ENCODE measurements around the gene ZNF423.

Gene ZNF423

DNA sequence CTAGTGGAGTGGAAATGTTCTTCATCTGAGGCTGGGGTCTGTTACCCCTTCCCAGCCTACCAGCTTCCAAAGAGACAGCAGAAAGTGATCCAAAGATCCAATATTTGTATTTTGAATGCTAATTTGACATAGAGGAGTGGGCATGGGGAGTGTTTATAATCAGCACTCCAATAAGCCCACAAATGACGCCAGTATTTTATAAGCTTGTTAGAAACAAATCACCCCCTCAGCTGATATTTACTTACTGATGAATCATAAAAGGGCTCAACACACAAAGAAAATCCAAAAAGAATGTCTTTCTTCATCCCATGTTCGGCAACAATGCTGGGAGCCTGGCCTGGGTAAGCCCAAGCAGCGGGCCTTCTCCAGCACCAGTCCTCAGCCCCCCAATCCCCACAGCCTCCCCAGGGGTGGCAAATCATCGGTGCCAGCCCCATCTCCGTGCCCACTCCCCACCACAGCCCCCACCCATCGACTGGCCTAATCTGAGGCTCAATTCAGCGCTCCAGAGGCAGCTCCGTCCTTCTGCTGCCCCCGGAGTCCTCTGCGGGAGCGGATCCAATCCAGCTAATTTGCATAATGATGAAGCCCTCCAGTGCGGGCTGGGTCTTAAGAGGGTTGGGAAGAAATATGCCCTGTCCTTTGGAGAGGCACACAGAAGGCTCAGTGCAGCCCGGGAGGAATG, 312.8 kb downstream of the ZNF423 start:
- DNase-seq: no peak

DNA sequence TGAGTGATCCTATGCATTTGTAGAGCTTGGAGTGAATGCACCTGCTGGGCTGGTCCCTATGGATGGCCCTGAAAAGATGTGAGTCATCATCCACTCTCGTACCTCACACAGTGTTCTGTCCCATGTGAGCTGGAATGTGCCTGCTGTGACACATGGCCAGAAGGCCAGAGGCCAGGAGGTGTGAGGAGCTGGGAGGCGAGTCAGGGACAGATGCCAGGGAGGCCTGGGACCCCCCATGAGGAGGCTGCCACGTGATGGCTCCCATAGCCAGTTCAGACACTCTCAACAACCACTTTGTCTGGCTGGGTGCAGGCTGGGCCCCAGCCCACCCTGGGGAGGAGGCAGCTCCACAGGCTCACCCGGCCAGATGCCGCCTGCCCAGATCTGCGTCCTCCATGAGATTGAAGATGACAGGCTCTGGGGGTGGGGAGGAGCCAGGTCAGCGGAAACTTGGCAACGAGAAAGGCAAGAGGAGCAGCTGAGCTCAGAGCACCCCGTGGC, 313.5 kb downstream of the ZNF423 start:
- DNase-seq: no peak

DNA sequence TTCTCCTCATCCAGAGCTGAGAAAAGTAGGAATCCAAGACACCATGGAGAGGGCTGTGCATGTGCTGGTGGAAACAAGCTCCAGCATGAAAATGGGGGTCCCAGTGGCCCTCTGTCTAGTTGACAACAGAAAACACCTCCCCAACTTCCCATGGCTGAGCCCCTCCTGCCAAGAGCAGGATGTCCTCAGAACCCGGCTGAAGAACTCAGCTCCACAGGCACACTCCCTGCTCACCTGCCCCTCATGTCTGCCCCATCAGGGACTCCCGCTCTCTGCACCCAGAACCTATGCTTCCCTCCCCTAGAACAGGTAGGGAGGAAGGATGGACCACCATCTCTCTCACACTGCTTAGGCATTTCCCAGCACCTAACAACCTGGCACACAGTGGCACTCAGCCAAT, 315.1 kb downstream of the ZNF423 start:
- no peak for DNase-seq

DNA sequence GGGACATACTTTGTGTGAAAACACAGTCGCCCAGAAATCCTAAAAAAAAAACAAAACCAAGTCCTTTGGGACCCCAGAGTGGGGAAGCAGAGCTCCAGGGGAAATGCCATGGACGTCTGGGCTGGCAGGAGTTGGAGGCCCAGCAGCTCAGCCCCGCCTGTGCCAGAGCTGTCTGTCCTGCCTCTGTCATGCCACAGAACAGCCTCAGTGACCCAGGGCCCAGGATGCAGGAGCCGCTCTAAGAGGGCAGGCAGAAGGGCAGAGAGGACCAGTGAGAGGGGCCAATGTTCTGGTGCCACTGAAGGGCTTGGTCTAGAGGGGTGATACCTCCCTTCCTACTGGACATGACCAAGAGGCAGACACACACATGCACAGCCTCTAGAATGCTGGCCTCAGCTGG, 316.2 kb downstream of the ZNF423 start:
- no peak for DNase-seq

DNA sequence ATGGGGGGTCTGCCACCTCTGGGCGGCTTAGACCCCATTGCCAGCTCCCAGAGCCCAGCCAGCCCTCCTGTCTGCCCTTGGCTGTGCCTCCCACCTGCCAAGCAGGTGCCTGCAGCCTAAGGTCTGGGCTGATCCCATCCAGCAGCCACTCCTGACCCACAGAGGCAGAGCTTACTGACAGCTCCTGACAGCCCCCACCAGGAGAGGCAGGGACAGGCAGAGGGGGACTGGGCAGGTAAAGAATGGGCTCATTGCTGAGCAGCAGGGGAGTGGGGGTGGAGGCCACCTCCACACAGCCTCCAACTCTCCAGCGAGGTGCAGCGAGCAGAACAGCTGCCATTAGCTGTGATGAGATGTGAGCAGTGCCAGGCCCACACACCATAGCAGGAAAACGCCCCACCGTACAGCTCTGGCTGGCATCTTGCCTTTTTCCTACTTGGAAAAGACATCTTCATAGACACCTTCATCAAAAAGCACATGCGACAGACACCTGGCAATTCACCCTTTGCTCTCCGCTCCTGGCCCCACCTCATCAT, 317.9 kb downstream of the ZNF423 start:
- no peak for DNase-seq

DNA sequence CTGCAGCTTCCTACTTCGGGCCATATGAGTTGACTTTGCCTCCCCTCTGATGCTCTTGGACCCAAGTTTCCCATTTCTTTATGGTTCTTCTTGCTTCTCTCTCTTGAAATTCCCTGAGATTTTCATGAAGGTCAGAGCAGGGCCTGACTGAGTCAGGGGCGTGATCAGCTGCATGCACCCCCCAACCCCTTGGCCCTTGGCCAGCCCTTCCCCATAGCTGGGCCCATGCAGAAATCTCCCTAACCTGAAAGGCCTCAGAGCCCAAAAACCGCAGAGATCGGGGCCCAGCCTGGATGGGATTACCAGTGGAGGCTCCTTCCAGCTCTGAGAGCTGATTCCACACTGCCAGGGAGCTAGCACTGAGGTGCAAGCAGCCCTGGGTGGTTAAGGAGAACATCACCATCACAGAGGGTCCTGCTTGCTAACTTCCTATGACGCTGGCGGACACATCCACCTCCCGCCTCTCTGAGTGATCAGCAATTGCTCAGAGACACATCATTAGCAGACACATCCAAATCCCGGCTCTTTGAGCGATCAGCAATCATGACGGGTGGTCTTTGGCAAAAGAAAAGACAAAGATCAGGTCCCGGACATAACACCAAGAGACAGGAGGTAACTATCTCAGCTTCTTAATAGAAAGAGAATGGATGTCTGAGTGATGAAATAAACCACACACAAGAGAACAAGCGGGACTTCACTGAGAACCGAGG, 320.9 kb downstream of the ZNF423 start:
- DNase-seq: no peak

DNA sequence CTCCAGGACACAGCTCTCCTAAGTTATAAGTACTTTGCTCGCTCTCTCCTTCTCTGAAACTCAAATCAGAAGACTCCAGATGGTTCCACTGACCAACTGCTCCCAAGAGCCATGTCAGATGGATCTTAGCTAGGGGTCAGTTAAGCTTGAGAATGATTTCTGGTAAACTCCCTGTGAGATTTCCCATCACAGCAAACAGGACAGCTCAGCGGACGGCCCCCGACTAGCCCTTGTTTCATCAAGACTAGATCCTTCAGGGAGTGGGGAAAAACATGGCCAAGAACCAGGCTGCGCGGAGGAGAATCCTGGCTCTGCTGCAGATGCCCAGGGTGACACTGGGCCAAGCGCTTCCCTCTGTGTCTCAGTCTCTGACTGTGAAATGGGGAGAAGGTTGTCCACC, 322.5 kb downstream of the ZNF423 start:
- DNase-seq: no peak

DNA sequence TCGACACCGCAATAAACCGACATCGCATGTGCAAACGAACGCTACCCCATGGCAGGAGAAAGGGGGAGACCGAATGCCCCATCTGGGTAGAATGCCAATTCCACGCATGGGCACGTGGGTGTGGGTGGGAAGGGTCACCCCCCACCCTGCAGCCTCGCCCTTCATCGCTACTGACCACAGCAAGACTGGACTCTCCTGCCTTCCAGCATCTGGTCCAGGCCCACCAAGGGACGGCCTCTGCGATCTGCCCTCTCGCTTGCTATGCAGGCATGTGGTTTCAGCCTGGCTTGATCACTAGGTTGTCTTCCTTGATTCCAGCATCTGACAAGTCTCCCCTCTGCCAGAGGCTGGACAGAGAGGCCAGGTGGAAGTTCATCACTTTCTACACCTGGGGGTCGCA, 323.0 kb downstream of the ZNF423 start:
- no peak for DNase-seq

DNA sequence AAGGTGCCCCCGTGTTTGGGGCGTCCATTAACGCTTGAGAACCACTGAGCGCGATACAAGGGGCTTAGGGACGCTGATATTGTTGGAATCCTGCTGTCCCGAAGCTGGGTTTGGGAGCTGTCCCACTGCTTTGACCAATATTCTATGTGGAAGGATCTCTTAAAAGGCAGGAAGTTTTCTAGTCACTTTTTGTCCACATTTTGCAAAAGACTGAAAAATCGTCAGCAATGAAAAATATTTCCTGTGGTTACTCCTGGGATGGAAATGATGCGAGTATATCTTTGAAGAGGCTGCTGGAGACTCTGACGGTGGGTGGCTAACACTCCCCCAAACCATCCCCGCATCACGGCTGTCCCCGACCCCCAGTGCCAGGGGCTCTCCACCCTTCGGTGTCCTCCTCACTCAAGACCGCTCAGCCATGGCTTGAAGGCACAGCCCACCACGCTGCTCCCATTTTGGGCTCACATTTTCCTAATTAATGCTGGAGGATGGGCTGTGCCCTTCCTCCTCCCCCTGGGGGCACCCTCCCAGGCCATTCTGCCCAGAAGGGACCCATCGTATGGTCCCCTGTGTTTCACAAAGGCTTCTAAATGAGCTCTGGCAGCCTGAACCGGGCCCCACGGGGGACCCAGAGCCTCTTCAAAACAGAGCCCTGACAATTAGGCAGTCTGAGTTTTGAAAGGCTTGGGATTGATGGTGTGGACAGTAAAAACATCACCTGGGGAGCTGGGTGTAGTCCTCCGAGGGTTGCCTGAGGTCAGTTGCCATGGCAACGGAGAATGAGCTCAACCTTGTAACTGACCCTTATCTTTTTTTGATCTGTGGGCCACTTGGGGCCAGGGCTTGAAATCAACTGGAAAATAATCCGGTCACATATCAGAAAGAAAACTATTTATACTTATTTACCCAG, 323.7 kb downstream of the ZNF423 start:
- no peak for DNase-seq

DNA sequence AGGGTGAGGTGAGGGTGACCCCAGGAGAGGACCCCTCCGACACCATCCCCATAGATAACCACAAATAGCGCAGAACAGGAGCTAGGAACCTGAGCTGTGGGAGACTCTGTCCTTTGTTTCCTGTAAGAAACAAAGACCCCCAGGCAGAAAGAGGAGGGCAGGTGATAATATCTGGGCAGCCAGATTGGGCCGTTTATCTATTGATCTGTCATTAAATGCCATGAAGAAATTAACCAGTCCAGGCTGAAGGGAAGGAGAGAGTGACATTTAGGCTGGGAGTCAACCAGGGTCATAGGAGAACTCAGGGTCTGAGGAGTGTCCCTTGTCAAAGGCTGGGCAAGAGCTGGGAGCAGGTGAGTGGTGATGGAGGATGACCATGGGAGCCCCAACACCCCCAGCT, 324.5 kb downstream of the ZNF423 start:
- DNase-seq: no peak

DNA sequence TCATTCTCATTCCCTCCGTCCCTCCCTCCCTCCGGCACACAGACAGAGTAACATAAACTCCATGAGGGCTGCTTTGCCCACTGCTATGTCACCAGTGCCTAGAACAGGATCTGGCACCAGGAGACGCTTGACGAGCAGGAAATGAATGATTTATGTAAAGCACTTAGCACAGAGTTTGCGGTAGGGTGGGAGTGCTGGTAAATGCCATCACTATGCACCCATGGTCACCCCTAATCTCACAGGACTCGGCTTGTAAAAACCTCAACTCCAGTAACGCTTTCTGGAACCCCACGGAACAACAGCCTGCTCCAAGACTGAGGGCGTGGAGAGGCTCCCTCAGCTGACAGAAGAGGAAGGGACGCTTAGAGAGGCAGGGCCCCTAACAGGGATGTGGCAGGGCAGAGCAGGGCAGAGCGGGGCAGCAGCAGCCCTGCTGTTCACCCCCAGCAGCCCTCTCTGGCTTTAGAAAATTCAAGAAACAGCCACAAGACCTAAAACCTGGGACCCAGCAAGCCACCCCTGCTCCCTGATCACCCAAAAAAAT, 325.4 kb downstream of the ZNF423 start:
- DNase-seq: no peak

DNA sequence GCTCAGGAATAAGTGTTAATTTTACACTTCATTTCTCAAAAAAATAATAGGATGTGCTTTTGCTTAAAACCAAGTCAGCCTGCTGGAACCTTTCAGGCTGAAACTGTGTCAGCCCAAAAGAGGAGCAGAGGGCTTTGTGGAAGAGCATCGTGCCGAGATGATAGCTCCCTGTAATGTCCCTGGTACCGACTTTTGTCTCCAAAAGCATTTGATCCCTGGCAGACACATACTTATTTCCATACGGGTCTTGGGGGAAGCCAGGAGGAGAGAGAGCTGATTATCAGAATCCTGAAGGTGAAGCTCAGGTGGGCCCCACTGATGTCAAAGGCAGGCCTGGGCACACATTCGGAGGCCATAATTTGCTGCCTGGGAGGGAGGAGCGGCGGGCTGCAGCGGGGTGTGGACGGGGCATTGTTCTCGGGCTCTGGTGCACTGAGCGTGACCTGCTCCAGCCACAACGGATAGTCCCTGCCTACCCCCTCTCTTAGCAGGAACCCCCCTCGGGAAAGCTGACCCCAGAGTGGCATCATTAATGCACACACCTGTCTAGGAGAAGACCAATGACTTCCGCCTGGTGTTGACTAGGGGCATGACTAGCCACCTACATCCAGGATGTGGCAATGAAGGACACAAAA, 326.4 kb downstream of the ZNF423 start:
- DNase-seq: no peak

DNA sequence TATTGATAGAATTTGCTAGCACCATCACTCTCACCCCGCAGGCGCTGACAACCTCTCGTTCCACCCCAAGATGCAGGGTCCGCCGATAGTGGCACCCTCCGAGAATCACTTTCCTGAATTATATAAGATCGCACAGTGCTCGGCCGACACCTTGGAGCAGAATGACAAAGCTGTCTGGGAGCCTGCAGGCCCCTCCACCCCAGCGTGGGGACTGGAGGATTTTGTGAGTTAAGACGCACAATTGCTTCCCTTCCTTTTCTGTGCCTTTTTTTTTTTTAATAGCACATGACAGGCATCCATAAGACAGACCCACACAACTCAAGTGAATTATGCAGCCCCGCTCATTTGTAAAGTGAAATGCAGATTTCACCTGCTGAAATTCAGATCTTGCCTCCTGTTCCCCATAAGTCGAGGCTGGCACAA, 327.0 kb downstream of the ZNF423 start:
- DNase-seq: no peak

DNA sequence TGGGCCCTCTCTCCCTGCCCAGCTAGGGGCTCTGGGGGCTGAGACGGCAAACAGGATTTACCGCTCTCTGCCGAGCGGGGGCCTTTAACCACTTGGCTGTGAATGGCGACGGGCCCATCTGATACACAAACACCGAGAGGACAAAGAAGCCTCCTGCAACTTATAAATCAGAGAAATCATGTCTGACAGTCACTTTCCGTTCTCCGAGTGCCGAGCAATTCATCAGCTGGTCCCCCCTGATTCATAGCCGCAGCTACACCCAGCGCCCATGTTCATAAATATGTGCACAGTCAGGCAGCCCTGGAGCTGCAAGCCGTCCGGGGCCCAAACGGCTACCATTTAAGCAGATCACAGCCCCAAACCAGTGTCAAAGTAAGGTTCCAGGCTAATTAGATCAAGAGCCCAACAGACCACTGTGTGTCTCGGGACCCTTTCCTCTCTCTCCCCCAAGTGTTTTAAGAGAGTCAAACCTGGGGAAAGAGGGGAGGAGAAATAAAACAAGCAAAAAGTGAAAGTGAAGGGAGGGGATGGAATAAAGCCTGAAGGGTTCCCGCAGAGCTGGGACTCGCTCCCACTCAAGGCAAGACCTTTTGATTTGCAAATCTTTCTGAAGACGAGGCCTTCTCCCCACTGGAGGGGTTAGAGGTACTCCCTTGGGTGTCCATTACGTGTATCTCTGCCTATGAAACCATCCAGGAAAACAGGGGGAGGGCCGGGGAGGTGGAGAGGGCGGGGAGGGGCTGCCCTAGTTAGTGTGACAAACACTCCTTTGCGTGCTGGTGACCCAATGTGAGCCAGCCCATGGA, 327.6 kb downstream of the ZNF423 start:
- no peak for DNase-seq

DNA sequence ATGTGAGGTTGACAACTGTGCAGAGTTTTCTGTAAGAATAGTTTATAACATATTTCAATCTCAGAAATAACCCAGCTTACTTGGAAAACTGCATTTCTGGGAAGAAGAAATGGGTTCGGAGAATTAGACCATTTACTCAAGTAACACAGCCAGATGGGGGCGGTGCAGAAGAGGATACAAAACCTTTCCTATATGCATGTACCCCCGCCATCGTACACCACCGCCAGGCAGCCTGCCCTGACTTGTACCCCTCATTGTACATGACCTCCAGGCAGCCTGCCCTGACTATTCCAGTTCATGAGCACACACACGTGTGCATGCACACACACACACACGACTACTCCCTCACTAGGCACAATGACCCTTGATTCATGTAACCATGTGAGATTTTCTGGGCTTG, 328.3 kb downstream of the ZNF423 start:
- no peak for DNase-seq

DNA sequence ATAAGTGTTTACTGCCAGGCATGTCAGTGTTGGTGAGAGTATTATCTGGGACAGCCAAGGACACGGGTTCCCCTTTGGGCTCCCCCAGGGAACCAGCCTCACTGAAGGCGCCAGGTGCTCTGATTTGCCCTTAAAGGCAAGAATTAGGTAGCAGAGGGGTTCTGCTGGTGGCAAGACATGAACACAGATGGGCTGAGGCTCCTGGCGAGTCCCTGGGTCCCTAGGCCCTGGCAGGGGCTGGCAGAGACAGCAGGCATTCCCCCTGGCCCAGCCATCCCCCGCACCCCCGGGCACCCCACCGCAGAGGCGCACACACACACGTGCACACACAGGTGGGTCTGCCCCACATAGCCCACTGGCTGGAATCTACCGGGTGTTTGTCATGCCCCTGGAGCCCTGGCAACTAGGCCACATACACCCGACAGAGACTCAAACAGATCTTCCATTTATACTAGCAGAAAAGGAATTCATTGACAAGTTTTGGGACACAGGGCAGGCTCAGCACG, 329.0 kb downstream of the ZNF423 start:
- no peak for DNase-seq

DNA sequence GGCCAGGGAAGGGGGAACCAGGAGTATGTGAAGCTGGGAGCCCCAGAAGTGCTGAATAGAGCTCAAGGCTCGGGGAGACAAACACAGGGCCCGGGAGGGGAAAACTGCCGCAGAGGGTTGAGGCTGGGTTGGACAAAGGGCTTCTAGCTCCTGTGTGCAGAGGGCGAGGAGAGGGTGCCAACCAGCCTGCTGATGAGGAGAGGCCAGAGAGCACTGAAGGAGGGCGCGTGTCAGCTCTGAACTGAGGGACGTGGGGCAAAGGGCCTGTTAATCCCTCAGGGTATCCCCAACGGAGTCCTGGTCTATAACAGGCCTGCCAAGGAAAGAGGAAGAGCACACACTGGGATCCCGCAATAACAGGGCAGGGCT, 331.0 kb downstream of the ZNF423 start:
- DNase-seq: no peak

DNA sequence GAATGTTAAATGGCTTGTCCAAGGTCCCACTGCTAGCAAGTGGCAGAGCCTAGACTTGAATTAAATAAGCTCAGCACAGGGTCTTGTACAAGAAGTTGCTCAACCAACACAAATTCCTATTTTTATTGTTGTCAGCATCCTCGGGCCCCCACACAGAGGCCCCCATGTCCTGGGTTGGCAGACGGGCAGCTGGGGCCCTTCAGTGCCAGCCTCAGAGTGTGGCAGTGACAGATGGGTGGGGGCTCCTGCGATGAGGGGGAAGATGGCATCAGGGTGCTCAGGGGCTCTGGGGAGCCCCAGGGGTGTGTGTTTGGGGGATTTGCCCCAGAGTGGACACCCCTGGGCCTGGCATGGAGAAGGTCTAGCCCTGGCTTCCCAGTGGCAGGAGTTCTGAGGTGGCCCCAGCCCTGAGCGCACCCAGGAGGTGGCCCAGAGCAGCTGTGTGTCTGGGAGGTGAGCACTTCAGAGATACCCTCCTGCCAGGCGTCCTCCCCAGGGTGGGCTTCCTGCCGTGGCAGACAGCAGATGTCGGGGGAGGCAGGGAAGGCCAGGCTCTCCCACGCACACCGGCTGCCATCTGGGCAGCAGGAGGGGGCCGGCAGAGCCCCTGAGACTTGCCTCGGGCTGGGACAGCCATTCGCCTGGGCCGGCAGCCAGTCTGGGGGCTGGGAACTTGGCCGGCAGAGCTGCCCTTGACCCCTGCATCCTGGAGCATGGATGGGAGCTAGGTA, 331.5 kb downstream of the ZNF423 start:
- DNase-seq: no peak

DNA sequence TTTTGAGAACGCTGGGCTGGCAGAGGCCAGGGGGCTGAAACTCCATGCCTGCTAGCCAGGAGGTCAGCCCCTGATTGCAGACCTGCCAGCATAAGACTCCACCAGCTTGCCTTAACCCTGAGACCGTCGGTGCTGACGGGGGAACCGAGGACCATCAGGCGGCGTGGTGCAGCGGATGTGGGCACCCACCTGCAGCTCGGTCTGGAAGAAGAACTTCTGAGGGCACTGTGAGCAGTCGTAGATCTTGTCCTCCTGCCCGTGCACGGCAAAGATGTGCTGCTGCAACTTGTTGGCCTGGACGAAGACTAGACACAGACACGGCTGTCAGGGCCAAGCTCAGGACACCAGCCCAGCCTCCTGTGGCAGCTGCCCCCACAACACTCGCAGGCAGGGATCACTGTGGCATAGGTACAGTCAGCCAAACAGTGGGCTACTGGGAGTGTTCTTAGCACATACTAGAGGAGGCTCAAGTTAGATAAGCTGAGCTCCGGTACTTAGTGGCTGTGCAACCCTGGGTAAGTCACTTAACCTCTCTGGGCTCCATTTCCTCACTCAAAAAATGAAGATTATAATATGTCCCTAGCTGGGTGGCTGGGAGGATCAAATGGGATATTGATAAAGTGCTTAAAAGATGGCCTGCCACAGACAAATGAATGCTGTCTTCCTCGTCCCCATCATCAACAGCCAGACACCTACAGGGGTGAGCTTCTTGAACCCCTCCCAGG, 332.3 kb downstream of the ZNF423 start:
- DNase-seq: no peak

DNA sequence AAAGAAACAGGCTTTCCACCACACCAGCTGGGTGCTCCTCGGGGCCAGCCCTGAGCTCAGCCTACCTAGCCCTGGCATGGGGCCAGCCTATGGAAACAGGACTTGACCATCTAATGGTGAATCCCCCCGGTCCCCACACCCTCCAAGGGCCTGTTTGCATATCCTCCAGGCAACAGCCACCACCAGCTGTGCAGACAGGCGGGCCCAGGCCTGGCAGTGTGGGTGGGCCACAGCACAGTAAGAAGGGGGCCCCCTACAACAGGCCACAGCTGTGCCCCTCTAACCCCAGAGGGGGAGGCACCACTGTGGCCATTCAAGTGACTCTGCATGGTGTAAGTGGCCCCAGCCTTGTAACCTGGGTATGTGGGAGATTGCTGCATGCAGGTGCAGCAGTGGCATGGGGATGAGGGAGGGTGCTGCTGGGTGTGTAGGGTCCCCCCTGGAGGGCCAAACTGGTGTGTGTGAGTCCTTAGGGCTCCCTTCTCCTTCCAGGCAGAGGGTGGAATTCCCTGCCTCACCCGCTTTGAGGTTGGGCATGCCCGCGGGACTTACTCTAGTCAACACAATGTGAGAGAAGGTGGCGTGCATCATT, 334.1 kb downstream of the ZNF423 start:
- DNase-seq: no peak

All from NCI-H187 treated with DMSO at 0.1 percent for 48 hours (cell line).